Left ventricle myocardium inferior (tissue), 1 donor: Measurements from ENCODE around the gene NOP14. TPM values are rescaled to one million over a fixed set of nuclear protein-coding genes. Genes with fewer than 3 reads are reported as not detected.

Source experiments
- DNase-seq: peaks from one replicate; pipeline ENCODE4 v3.0.0-alpha.2; 2020
- H3K27ac ChIP-seq: fragments of 200-600 bp; replicated peaks from 2 replicates; pipeline ENCODE4 v1.8.0; 2021
- H3K27me3 ChIP-seq: fragments of 200-600 bp; 2 replicates; pipeline ENCODE4 v1.8.0; 2021; ENCODE audit warnings: low read depth
- H3K36me3 ChIP-seq: fragments of 200-600 bp; 2 replicates; pipeline ENCODE4 v1.8.0; 2021
- H3K4me1 ChIP-seq: fragments of 200-600 bp; 2 replicates; pipeline ENCODE4 v1.8.0; 2021
- H3K4me3 ChIP-seq: fragments of 200-600 bp; 2 replicates; pipeline ENCODE4 v1.8.0; 2021; ENCODE audit warnings: mild to moderate bottlenecking, moderate library complexity
- H3K9me3 ChIP-seq: fragments of 200-600 bp; replicated peaks from 2 replicates; pipeline ENCODE4 v1.8.0; 2021
- CTCF ChIP-seq: fragments of 200-600 bp; IDR thresholded peaks from 2 replicates; pipeline ENCODE4 v1.8.0; 2021; ENCODE audit warnings: antibody characterized with exemption, mild to moderate bottlenecking, borderline replicate concordance
- intact Hi-C: fragments of 100-400 bp; cut with micrococcal nuclease; formaldehyde crosslinking; loops from one replicate; pipeline ENCODE4 v1.11.0; 2022
- total RNA-seq: library from RNA; stranded (reverse); fragmentation: NEBNext Ultra II Directional; extraction: Animal tissue kit (Norgen Biotek cat#: 25700); gene quantifications from one replicate; pipeline ENCODE4 v1.2.1, GENCODE V29; 2021
- donor health status: DM: no; HTN: yes; CAD: no; lungs with severe emphysema.

NOP14 gene
- total RNA-seq, 1 donor from 2014 or later = 17.4 TPM

GRCh38 chr4:2944586-2945526, 18.4 kb downstream of the NOP14 start:
- intact Hi-C loops = no loop called here
- DNase-seq = no peak
- no peaks in the 10 kb centered on the region for H3K27me3 ChIP-seq
- no peak overlapping the region for H3K4me3 ChIP-seq
- TF ChIP-seq CTCF = no peak
- no peak overlapping the region for H3K27ac ChIP-seq
- peaks cover 16% of the 10 kb centered on the region for H3K4me1 ChIP-seq
- H3K36me3 ChIP-seq = peaks cover 96% of the 10 kb centered on the region
- H3K9me3 ChIP-seq = no peaks in the 10 kb centered on the region

- TF ChIP-seq CTCF = no peak
- intact Hi-C loops = no loop called here
- no peak for DNase-seq
Observed at GRCh38 chr4:2944091-2944482, 19.1 kb downstream of the NOP14 start.

GRCh38 chr4:2943364-2944090, 19.7 kb downstream of the NOP14 start:
- no peak overlapping the region for H3K27ac ChIP-seq
- H3K4me3 ChIP-seq = no peak overlapping the region
- peaks cover 13% of the 10 kb centered on the region for H3K4me1 ChIP-seq
- intact Hi-C loops = no loop called here
- H3K9me3 ChIP-seq = no peaks in the 10 kb centered on the region
- DNase-seq = no peak
- H3K36me3 ChIP-seq = peaks cover 96% of the 10 kb centered on the region
- no peak for TF ChIP-seq CTCF
- no peaks in the 10 kb centered on the region for H3K27me3 ChIP-seq

More at GRCh38 chr4:2944091-2944482, 19.1 kb downstream of the NOP14 start:
- H3K4me1 ChIP-seq = peaks cover 16% of the 10 kb centered on the region
- no peaks in the 10 kb centered on the region for H3K27me3 ChIP-seq
- H3K36me3 ChIP-seq = peaks cover 96% of the 10 kb centered on the region
- no peaks in the 10 kb centered on the region for H3K9me3 ChIP-seq
- no peak overlapping the region for H3K27ac ChIP-seq
- H3K4me3 ChIP-seq = no peak overlapping the region

GRCh38 chr4:2942532-2943363, 20.5 kb downstream of the NOP14 start:
- H3K4me3 ChIP-seq = no peak overlapping the region
- no peaks in the 10 kb centered on the region for H3K27me3 ChIP-seq
- no peak for TF ChIP-seq CTCF
- H3K27ac ChIP-seq = no peak overlapping the region
- DNase-seq = no peak
- H3K36me3 ChIP-seq = peaks cover 97% of the 10 kb centered on the region
- H3K4me1 ChIP-seq = peaks cover 6% of the 10 kb centered on the region
- H3K9me3 ChIP-seq = no peaks in the 10 kb centered on the region
- intact Hi-C loops = no loop called here

GRCh38 chr4:2942037-2942531, 21.1 kb downstream of the NOP14 start:
- peaks cover 6% of the 10 kb centered on the region for H3K4me1 ChIP-seq
- intact Hi-C loops = no loop called here
- TF ChIP-seq CTCF = no peak
- H3K4me3 ChIP-seq = no peak overlapping the region
- DNase-seq = no peak
- H3K27me3 ChIP-seq = no peaks in the 10 kb centered on the region
- peaks cover 96% of the 10 kb centered on the region for H3K36me3 ChIP-seq
- H3K27ac ChIP-seq = no peak overlapping the region
- no peaks in the 10 kb centered on the region for H3K9me3 ChIP-seq
